ENCODE data around the gene MTCH1. TPM values are rescaled to one million over a fixed set of nuclear protein-coding genes. Genes with fewer than 3 reads are reported as not detected.
"Not testable (repeated sequence)": the region's sequence is repeated elsewhere in the genome, so short reads cannot be mapped to it uniquely, and the experiment has no call there.

The MTCH1 gene
- total and polyA plus RNA-seq, 9 of the 15 experiments (the other 6 are each of a cell fraction or from before 2014, with no cell fraction given) = 7.9 to 161 (median 118) TPM

- 2% methylated on average over 10 of the region's 10 CpGs for WGBS (ENCODE audit: insufficient coverage, low coverage, missing lambda C conversion rate)
- ATAC-seq (peak; percentile 11; the same call in 1 of the 3 replicates), FAIRE-seq (no peak), DNase-seq (ENCODE audit: extremely low read depth in 1 of 4, low spot score in 3 of 4) (no peak)
- Histone ChIP-seq H3K4me3 (no peak overlapping the region), H3K4me1 (replicated peaks in 1 of 2; ENCODE audit: control insufficient read depth in 2 of 2, insufficient read depth in 2 of 2, low read length in 2 of 2) (no peaks in the 10 kb centered on the region; a peak in 1 of 5 replicates), H4K20me1 (replicated peaks; ENCODE audit: control insufficient read depth, insufficient read depth, low read length) (no peaks in the 10 kb centered on the region), H3K9ac (ENCODE audit: insufficient read depth in 1 of 2, low read depth in 2 of 2, low read length in 2 of 2) (no peak overlapping the region), H3K9me3 (replicated peaks; ENCODE audit: control insufficient read depth, insufficient read depth, low read depth, low read length) (no peaks in the 10 kb centered on the region), H3K36me3 (ENCODE audit: control insufficient read depth, insufficient read depth, low read length) (no peaks in the 10 kb centered on the region), H3K27me3 (ENCODE audit: control insufficient read depth in 2 of 2, insufficient read depth in 2 of 2, low read length in 2 of 2) (peaks cover 30 to 52% of the 10 kb centered on the region in 2 experiments), H3K4me2 (ENCODE audit: insufficient read depth, low read length) (no peak overlapping the region), H3K79me2 (ENCODE audit: control insufficient read depth, insufficient read depth, low read length) (no peaks in the 10 kb centered on the region), H3K27ac (ENCODE audit: extremely low read depth, low read depth, low read length) (no peak overlapping the region), H3K9me1 (ENCODE audit: control insufficient read depth, insufficient read depth, low read length) (no peaks in the 10 kb centered on the region), H2AFZ (ENCODE audit: low read depth, low read length) (no peak overlapping the region)
- in situ Hi-C loops (cut with MboI) (no loop called here), intact Hi-C loops (cut with micrococcal nuclease) (no loop called here)
- POLR2A ChIA-PET = interaction anchor here (1.4 kb wide), 1 partner anchor 13 kb away, joined by 4 read pairs; no protein-coding TSS in a partner anchor
- CTCF ChIA-PET (ENCODE audit: low intra/inter-chr PET ratio) = no interaction called here
- TF ChIP-seq SAFB2 (IDR thresholded peaks at IDR 0.05; ENCODE audit: borderline replicate concordance, low read depth, low read length, severe bottlenecking) (no peak), FOXA3 (CRISPR knock-in tag; conservative IDR thresholded peaks at IDR 0.05 in 1 of 2, IDR thresholded peaks at IDR 0.05 in 1 of 2) (0 out of 4 replicates have a peak, but pooled peaks of 1 of the 2 experiments have one; percentile 17)
- BruUV-seq (replicated peaks) = no TSS peak
Measured at GRCh38 chr6:36940027-36940426, 46.0 kb downstream of the MTCH1 start.

GRCh38 chr6:36939005-36939404 is 47.0 kb downstream of the MTCH1 start:
- 8% methylated on average over 3 of the region's 5 CpGs for WGBS (ENCODE audit: insufficient coverage, low coverage, missing lambda C conversion rate)
- H4K20me1 ChIP-seq (replicated peaks; ENCODE audit: control insufficient read depth, insufficient read depth, low read length); H3K36me3 ChIP-seq (ENCODE audit: control insufficient read depth, insufficient read depth, low read length); intact Hi-C loops (cut with micrococcal nuclease); DNase-seq (ENCODE audit: extremely low read depth in 1 of 4, low spot score in 3 of 4); ATAC-seq; H2AFZ ChIP-seq (ENCODE audit: low read depth, low read length); H3K4me1 ChIP-seq (replicated peaks in 1 of 2; ENCODE audit: control insufficient read depth in 2 of 2, insufficient read depth in 2 of 2, low read length in 2 of 2); H3K4me2 ChIP-seq (ENCODE audit: insufficient read depth, low read length); FAIRE-seq; H3K9me1 ChIP-seq (ENCODE audit: control insufficient read depth, insufficient read depth, low read length); H3K9me3 ChIP-seq (replicated peaks; ENCODE audit: control insufficient read depth, insufficient read depth, low read depth, low read length); H3K9ac ChIP-seq (ENCODE audit: insufficient read depth in 1 of 2, low read depth in 2 of 2, low read length in 2 of 2); in situ Hi-C loops (cut with MboI); H3K4me3 ChIP-seq; CTCF ChIA-PET (ENCODE audit: low intra/inter-chr PET ratio); H3K79me2 ChIP-seq (ENCODE audit: control insufficient read depth, insufficient read depth, low read length); H3K27ac ChIP-seq (ENCODE audit: extremely low read depth, low read depth, low read length); BruUV-seq (replicated peaks): not testable (repeated sequence)
- H3K27me3 ChIP-seq (ENCODE audit: control insufficient read depth in 2 of 2, insufficient read depth in 2 of 2, low read length in 2 of 2) = peaks cover 27 to 50% of the 10 kb centered on the region in 2 experiments
- 0 out of 2 replicates have a peak, but pooled peaks have one; percentile 12 for TF ChIP-seq ZFX (CRISPR knock-in tag; IDR thresholded peaks at IDR 0.05)
- POLR2A ChIA-PET = interaction anchor here (0.6 kb wide), 1 partner anchor 64 kb away, joined by 3 read pairs; no protein-coding TSS in a partner anchor
